Measurements from ENCODE around the gene KRTAP10-1.

DNA sequence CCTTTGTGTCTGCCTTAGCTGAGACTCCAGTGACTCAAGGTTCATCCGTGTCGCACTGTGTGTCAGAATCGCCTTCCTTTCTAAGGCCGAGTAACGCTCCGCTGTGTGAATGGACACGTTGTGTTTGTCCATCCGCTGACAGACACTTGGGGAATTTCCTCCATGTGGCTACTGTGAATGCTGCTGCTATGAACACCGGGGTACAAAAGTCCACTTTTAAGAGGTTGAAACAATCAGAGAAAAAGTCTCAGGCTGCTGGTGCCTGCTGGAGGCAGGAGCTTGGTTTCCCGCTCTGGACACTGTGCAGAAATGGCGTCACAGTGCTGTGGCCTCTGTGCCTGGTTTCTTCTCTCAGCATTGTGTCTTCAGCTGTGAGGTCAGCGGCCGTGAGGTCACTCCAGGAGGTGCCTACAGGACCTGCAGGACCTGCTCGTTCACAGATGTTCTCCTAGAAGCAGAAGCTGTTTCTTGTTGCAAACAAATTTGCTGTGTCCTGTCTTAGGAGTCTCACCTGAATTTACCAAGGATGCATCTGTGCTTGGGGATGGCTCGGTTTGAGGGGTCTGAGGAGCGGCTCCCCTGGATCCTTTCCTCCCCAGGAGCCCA lies 34.2 kb downstream of the KRTAP10-1 start:
- TF ChIP-seq POLR2AphosphoS5 (IDR thresholded peaks at IDR 0.05; ENCODE audit: borderline replicate concordance, low read depth, low read length), result no peak
- no peak for TF ChIP-seq EZH2 (IDR thresholded peaks at IDR 0.05)
